HG02885 (cell line): Measurements from ENCODE around the gene KCNT2.

Source experiments
- ATAC-seq: cut with Tn5 transposase; IDR thresholded peaks from one replicate; pipeline ENCODE4 v1.9.1; 2021; ENCODE audit warnings: mild to moderate bottlenecking; ENCODE audit not compliant: unreplicated experiment, poor library complexity

KCNT2 gene

DNA sequence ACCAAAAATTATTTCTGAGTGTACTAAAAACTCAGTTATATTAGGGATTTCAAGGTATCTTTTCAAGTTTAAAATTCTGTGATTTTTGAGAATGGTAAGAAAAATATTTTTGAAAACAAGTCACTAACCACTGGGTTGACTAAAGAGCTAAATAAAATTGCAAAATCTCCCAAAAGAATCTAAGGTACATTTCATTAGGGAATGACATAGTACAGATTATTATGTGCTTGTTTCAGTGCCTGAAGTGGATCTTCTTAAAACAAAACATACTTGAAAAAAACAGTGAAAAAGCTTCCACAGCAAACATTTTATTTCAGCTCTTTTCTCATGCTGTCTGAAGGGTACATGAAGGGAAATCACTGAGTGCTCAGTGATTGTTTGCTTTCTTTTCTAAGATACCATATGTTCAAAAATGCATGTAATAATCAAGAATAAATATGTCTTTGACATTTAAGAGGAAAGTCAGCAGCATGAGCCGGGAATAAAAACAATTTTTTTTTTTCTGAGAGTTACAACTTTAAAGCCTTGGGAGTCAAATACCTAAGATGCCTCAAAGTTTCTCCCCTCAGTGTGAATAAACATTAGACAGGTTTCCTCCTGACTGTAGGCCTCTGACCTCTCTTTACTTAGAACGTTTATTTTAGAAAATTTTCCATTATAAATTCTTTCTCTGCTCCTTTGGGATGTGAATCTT is 200.7 kb downstream of the KCNT2 start:
- no peak for ATAC-seq

DNA sequence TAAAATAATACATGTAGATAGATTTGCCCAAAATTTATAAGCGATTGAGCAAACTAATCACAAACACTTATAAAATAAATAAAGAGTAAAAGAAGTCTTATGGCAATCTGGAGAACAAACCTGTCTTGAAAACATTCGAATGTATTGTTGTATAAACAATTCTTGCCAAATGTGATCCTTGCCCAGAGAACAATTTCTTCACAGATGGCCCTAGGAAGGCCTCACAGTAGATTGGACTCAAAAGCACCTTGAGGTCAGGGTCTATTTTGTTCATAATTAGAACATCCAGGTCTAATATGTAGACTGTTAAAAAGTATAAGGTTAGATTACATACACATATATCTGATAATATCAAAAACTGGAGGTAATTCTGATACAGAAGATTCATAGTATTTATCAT is 202.4 kb downstream of the KCNT2 start:
- no peak for ATAC-seq

DNA sequence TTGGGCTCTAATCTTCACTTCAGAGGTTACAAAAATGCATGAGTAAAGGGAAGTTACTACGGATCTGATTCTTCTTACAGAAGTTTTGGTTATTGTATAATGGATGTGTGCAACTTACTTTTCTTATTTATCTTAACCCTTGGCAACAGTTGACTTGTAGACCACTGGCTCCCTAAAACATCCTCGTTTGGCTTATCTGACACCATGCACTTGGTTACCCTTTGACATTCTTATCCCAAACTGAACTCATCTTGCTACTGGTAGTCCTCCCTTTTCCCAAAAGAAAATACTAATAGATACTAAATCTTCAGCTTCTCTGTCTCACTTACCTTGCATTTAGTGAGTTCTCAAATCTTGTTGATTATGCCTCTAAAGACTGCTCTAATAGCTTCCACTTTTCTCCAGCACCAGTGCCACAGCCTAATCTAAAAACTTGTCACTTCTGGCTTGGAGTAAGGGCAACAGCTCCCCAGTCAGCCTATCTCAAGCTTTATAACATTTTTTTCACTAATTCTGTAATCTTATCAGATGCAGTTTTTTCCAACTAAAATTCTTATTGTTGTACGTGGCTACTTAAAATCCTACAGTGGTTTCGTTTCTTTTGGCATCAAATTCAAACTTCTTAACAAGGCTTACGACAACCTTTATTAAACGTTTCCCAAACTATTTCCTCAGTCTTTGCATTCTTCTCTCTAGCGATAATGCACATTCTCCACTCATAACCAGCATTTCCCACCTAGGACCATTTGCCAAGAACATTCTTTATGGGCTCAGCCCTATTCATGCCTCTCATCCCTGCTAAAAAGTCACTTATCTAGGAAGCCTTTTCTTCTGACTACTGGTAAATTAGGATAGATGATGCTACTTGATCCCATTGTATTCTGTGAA is 204.2 kb downstream of the KCNT2 start:
- ATAC-seq, result no peak

DNA sequence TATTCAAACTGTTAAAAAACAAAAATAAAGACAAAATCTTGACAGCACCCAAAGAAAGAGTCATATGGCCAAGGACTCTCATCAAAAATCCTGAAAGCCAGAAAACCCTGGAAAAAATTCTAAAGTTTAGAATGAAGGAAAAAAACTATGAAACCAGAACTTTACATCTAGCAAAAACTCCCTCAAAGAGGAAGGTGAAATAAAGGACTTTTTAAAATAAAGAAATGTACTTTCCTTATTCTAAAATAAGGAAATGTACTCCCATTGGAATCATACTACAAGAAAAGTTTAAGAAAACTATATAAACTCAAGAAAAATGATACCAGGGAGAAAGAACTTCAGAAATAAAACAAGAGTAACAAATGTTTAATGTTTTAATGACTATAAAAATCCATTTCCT is 206.3 kb downstream of the KCNT2 start:
- ATAC-seq, result no peak

DNA sequence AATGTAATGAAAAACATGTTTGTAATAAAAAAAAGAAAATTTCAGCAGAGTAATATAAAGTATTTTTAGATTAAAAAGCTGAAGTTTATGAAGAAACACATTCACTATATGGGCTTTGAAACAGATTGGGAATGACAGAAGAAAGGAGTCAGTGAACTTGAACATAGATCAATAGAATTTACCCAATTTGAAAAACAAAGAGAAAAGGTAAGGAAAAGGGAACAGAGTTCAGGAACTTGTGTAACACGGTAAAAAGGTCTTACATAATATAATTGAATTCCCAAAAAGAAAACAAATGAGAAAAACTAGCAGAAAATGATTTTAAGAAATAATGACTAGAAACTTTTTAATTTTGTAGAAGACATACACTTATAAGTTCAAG is 206.8 kb downstream of the KCNT2 start:
- ATAC-seq, result no peak

DNA sequence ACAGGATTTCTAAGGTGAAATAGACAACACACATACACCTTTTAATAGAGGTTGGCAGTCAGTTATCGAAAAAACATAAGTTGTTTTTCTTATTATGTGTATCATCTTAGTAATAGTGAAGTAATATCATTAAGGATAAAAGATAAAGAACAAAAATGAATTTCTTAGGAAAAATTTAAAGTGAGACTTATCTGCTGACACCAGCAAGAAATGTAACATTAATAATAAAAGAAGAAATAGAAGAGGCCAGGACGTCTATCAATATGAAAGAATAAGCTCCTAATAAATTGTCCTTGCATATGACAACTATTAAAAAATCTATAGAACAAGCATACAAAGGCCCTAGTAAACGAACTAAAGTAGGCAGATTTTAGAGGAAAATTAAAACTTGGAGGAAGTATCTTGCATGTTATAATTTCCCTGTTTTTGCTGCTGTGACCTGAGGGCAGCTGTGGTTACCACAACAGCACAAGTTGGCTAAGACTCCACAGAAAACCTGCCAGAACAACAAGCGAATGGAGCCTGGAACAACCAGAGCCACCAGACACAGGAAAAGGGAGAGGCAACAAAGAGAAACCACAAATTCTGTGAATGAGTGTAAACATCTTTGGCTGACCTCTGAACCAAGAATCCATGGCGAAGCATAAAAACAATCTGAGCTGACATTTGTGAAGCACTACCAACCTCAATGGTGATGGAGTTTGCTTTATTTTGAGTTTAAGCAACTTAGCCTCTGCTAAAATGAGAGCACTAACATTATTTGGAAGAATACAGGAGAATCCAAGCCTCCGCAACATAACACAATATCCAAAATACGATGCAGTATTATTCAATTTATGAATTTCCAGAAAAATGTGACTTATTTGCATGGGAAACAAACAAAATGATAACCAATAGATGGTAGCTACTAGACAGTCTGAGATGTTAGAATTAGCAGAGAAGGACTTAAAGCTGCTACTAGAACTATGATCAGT is 207.5 kb downstream of the KCNT2 start:
- no peak for ATAC-seq

DNA sequence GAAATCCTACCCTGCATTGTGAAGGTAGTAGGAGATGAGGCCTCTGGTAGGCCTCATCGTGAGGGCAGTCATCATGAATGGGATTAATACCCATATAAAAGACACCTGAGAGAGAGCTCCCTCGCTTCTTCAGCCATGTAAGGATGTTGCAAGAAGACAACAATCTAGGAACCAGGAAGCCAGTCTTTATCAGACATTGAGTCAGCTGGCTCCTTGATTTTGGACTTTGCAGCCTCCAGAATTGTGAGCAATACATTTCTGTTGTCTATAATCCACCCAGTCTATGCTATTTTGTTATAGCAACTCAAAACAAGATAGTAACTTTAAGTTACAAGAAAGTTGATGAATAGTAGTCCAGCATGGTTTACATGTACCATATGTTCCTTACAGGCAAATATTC is 208.5 kb downstream of the KCNT2 start:
- ATAC-seq, result no peak

DNA sequence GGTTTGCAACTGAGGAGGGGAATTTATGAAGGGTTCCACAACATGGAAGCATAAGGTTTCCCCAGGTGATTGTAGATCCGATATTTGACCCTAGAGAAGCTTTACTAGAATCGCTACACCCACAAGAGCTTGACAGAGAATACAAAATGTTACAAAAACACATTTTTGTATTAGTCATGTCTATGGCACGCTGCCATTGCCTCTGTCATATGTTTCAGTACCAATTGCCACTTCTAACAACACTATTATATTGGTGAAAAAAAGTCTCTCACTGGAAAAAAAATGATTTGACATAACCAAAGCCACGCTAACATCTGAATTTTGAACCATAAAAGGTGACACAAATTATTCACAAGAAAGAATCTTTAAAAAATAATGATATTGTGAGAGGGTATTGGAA is 214.5 kb downstream of the KCNT2 start:
- no peak for ATAC-seq

DNA sequence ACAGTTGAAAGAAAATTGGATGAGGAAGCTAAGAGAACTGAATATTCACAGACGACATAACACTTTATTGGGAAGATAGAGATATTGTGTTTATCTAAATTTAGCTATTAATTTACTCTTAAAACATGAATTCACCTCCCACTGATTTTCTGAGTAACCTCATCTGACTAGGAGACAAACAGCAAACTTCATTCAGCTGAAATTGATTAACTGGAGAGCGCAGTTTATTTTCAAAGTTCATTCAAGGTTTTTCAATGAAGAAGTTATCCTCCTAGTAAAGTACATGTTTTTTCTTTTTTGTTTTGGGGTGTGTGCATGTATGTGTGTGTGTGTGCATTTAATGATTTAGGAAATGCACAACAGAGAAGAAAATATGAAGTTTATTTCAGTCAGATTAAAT is 215.0 kb downstream of the KCNT2 start:
- ATAC-seq, result no peak

DNA sequence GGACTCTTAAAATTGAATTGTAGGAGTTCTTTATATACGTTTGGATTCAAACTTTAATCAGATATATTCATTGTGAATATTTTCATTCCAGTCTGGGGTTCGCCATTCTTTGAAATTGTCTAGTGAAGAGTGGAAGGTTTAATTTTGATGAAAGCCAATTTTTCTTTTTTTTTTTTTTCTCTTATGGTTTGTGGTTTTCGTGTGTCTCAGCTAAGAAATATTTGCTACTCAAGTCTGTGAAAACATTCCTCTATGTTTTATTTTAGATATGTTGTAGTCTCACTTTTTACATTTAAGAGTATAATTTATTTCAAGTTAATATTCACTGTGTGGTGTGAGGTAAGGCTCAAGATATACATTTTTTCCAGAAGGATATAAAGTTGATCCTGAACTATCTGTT is 220.5 kb downstream of the KCNT2 start:
- ATAC-seq, result no peak

DNA sequence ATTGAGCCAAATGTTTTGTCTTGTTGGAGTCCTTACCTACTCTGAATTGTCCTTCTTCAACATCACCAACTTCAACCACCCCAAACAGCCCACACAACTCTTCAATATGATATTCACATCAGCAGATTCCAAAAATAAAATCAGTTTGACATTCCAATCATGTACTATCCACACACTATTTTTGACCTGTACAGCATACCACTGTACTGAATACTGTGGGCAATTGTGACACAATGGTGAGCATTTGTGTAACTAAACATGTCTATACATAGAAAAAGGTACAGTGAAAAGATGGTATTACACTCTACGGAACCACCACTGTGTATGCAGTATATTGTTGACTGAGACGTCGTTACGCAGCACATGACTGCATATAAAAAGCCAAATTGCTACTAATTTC is 223.1 kb downstream of the KCNT2 start:
- ATAC-seq, result no peak

DNA sequence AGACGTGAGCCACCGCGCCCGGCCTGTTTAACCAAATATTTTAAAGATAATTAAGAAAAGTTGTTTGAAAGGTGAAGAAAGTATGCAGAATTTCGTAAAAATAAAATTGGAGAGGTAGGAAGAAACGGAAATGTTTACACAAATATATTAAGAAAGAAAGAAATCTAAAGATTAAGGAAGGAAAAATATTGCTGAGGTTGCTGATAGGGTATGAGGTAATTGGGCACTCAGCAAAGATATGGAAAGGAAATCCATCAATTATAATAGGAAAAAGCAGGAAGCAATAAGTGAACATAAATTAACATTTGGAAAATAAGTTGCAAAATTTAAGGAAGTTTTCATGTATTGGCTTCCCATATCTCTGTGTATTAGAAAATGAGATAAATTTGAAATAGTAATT is 225.9 kb downstream of the KCNT2 start:
- ATAC-seq, result no peak

DNA sequence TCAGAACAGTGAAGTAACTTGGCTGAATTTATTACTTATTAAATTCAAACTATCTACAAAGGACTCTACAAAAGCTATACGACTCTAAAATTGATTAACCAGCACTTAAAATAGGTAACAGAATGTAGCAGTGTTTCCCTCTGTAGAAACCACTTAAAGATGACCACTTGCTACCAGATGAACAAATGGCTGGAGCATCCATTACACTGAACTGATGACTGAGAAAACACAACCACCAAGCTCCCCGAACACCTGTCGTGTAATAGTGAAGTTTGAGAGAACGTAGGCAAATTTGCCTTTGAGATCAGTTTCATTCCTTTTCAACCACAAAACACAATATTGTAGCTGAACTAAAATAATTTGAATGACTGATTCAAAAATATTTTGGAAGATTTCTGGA is 226.7 kb downstream of the KCNT2 start:
- ATAC-seq, result no peak

DNA sequence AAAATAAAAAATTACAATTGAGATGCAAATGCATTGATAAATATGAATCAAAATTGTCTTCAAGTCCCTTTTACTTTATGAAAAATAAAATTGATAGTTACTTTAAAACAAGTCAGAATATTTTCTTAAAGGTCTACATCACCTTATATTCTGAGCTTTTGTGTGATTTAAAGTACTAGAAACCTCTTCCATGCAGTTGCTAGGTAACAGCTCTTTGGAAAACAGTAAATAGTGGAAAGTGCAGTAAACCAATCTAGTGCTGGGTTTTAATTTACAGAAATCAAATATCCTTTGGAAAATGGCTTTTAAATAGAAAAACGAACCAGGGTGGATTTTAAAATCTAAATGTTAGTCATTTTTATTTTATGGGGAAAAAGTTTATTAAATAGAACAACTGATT is 227.9 kb downstream of the KCNT2 start:
- no peak for ATAC-seq

DNA sequence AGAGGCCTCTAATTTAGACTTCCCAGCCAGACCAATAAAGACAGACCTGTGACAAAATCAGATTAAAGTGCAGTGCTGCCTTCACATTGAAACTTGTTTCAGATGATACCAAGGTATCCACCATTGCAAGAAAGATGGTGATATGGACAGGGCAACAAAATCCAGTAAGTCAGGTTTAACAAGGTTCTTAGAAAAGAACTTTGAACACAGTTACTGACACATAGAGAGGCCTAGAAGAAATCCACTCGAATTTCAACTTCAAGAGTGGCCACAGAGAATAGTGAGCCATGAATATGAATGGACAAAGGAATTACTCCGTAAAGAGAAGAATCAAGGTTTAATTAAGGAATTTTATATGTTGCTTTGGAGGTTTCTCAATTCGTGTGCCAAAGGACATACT is 230.4 kb downstream of the KCNT2 start:
- ATAC-seq, result no peak

DNA sequence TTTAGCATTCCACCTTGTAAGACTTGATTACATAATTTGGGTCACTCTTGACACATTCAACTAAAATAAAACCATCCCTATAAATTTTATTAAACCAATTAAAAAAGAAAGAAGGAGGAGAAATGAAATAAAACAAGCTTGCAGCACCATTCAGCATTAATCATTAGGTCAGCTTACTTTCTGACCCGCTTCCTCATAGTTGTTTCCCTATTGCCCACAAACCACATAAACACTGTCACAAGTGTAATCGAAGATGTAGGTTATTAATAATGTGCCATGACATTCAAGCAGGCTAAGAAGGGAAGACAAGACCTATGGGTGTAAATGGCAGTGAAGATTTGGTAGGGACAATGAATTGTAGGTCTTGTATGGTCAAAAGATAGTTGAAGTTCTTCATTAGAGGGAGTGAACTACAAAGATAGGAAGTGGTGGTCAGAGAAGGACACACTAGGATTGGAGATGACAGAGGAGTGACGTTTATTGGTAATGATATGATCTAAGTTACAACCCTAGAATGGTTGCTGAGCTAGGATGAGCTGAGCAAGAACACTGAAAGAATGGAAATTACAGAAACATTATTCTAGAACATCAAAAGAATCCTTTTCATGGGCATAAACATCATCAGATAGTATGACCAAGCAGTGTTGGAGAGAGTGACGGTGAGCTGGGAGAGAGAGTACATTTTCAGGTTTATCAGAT is 231.5 kb downstream of the KCNT2 start:
- no peak for ATAC-seq

DNA sequence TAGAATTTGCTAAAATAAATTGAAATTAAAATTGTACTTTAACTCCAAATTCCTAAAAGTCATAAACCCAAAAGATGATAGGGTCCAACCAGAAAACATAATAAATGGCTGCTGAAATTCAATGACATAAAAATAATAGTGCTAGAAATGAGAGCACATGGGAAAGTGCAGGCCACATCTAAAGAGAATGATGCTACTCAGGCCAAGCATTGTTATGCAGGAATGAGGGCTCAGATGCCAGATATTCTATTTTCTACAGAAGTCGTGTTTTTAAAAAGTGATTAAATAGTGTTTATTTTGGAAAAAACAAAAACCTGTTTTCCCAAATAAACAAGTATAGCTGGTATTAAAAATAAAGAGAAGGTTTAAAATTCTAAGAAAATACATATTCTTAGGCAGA is 234.4 kb downstream of the KCNT2 start:
- ATAC-seq, result no peak

DNA sequence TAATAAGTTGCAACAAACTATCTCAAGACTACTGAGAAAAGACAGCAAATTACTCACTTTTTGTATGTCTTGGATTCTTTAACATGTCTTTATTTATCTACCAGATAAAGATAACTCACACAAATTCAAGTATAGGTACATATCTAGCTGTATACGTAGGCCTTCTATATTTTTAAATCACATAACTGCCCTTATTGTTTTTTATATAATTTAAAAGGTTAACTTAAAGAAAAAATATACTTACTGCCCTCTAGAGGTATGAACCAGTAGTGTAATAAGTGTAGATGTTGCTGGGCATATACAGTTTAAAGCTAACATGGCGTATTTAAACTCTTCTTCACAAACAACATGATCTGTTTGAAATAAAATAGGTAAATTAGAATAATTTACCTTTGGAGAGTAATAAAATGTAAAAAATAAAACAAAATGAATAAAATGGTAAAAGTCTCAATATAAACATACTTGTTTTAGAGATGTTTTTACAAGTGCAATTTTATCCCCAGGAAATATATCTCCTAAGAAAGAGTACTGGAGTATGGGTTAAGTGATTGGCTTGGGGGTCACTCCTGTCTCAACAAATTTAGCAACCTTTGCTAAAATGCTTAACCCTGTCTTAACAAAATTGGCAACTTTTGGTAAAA is 235.2 kb downstream of the KCNT2 start:
- peak; percentile 90 for ATAC-seq

DNA sequence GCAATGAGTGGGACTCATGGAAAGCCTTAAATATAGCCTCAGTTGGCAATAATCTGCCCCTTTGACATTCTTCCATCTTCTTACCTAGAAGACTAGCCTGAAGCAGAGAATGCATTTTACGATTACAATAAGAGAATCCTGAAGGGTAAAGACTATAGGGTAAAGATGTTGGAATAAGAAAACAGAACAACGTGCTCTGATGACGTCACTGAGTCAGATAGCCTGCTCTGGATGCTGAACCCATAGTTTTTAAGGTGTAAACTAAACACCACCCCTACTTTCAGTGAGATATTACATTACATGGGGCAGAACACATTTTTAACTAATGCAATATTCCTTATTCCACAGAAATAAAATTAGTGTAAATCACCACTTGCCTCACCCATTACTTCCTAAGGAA is 240.4 kb downstream of the KCNT2 start:
- ATAC-seq, result no peak
